PC-9 (cell line): Measurements from ENCODE around the gene SMPDL3B. TPM values are rescaled to one million over a fixed set of nuclear protein-coding genes. Genes with fewer than 3 reads are reported as not detected.

Experiments
- BruUV-seq: library from RNA; stranded (reverse); fragments of 400-500 nt; replicated peaks from 2 replicates; lab custom pipeline; 2021; lab: Mats Ljungman, UMichigan
- CTCF ChIA-PET: fragments of 300-600 bp; sonication (Branson Sonifier 250); formaldehyde crosslinking; loops from one replicate; lab custom pipeline; 2022; ENCODE audit warnings: antibody characterized with exemption; lab: Charles Lee
- POLR2A ChIA-PET: fragments of 300-600 bp; sonication (Branson Sonifier 250); formaldehyde crosslinking; loops from one replicate; lab custom pipeline; 2022; ENCODE audit warnings: antibody characterized with exemption; ENCODE audit not compliant: unreplicated experiment; lab: Charles Lee
- DNase-seq, 2 experiments: peaks; one replicate each; pipeline versions ENCODE4 v3.0.0 to v3.0.0-alpha.2; 2015 to 2022; ENCODE audit warnings: mixed read lengths in 1 of 2
- H2AFZ ChIP-seq: fragments of 200-600 bp; sonication (generic); 2 replicates; pipeline ENCODE4 v1.8.1; 2017; ENCODE audit warnings: antibody characterized with exemption
- H3F3A ChIP-seq: fragments of 200-600 bp; sonication (generic); 2 replicates; pipeline ENCODE4 v1.8.1; 2017; ENCODE audit warnings: antibody characterized with exemption, mild to moderate bottlenecking, low read depth; ENCODE audit not compliant: insufficient read depth
- H3K27ac ChIP-seq: fragments of 200-600 bp; sonication (generic); 2 replicates; pipeline ENCODE4 v1.6.1; 2016; ENCODE audit warnings: mixed run types
- H3K27me3 ChIP-seq: fragments of 200-600 bp; sonication (generic); 2 replicates; pipeline ENCODE4 v1.6.1; 2016; ENCODE audit warnings: low read depth, mixed run types; ENCODE audit not compliant: insufficient read depth
- H3K36me3 ChIP-seq: fragments of 200-600 bp; sonication (generic); 2 replicates; pipeline ENCODE4 v1.6.1; 2016; ENCODE audit warnings: low read depth, mixed run types
- H3K4me1 ChIP-seq: fragments of 200-600 bp; sonication (generic); replicated peaks from 2 replicates; pipeline ENCODE4 v1.6.1; 2016; ENCODE audit warnings: mixed run types; ENCODE audit not compliant: insufficient read depth
- H3K4me2 ChIP-seq: fragments of 200-600 bp; sonication (generic); 2 replicates; pipeline ENCODE4 v1.6.1; 2017; ENCODE audit warnings: mixed run types
- H3K4me3 ChIP-seq: fragments of 200-600 bp; sonication (generic); 2 replicates; pipeline ENCODE4 v1.6.1; 2016; ENCODE audit warnings: mixed run types
- H3K79me2 ChIP-seq: fragments of 200-600 bp; sonication (generic); 2 replicates; pipeline ENCODE4 v1.6.1; 2017; ENCODE audit warnings: low read depth, mixed run types
- H3K9me2 ChIP-seq: fragments of 200-600 bp; sonication (generic); 2 replicates; pipeline ENCODE4 v1.8.1; 2017; ENCODE audit warnings: mild to moderate bottlenecking; ENCODE audit not compliant: insufficient read depth
- H3K9me3 ChIP-seq: fragments of 200-600 bp; sonication (generic); 2 replicates; pipeline ENCODE4 v1.8.1; 2016; ENCODE audit warnings: low read depth; ENCODE audit not compliant: insufficient read depth
- H4K20me1 ChIP-seq: fragments of 200-600 bp; sonication (generic); 2 replicates; pipeline ENCODE4 v1.8.1; 2017; ENCODE audit not compliant: insufficient read depth
- EZH2 ChIP-seq: fragments of 200-600 bp; sonication (generic); IDR thresholded peaks from 2 replicates; pipeline ENCODE4 v1.8.0; 2017; ENCODE audit warnings: antibody characterized with exemption, low read depth
- intact Hi-C: fragments of 100-400 bp; cut with micrococcal nuclease; formaldehyde crosslinking; loops from one replicate; pipeline ENCODE4 v1.10.0; 2022; ENCODE audit not compliant: unreplicated experiment
- total RNA-seq: library from RNA; stranded (reverse); gene quantifications from 2 replicates; pipeline ENCODE4 v1.2.3, GENCODE V29; 2021
- TF ChIP-seq, protein P1 (sequence below): fragments of 200-600 bp; sonication (generic); conservative IDR thresholded peaks from 2 replicates; pipeline ENCODE4 v1.6.1; 2017; ENCODE audit warnings: mixed run types, antibody characterized with exemption, mild to moderate bottlenecking, moderate library complexity

SMPDL3B gene
- total RNA-seq, 1 experiment from 2014 or later: 26.5 TPM

DNA sequence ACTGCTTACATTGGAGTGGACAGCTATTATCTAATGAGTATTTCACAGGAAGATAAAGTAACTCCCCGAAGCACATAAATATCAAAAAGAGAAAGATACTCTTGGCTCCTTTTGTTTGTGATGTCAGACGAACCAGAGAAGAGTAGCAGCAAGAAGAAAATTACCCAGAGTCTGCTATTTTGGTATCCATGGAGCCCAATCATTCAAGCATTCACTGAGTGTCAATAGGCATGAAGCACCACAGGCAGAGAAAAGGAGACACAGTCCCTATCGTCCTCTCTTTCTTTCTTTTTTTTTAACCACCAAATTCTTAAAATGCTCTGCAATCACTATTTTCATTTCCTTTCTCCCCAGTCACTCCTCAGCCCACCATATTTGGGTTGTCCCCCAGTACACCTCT, 40.3 kb upstream of the SMPDL3B start:
- Histone ChIP-seq H3K27ac (no peak overlapping the region), H3K4me1 (no peaks in the 10 kb centered on the region), H2AFZ (no peak overlapping the region), H4K20me1 (no peaks in the 10 kb centered on the region), H3K79me2 (no peaks in the 10 kb centered on the region), H3F3A (no peaks in the 10 kb centered on the region), H3K27me3 (no peaks in the 10 kb centered on the region), H3K4me3 (no peak overlapping the region), H3K9me2 (no peaks in the 10 kb centered on the region), H3K4me2 (no peak overlapping the region), H3K36me3 (no peaks in the 10 kb centered on the region), H3K9me3 (no peaks in the 10 kb centered on the region)
- TF ChIP-seq EZH2: no peak
- TF ChIP-seq, protein P1, sequence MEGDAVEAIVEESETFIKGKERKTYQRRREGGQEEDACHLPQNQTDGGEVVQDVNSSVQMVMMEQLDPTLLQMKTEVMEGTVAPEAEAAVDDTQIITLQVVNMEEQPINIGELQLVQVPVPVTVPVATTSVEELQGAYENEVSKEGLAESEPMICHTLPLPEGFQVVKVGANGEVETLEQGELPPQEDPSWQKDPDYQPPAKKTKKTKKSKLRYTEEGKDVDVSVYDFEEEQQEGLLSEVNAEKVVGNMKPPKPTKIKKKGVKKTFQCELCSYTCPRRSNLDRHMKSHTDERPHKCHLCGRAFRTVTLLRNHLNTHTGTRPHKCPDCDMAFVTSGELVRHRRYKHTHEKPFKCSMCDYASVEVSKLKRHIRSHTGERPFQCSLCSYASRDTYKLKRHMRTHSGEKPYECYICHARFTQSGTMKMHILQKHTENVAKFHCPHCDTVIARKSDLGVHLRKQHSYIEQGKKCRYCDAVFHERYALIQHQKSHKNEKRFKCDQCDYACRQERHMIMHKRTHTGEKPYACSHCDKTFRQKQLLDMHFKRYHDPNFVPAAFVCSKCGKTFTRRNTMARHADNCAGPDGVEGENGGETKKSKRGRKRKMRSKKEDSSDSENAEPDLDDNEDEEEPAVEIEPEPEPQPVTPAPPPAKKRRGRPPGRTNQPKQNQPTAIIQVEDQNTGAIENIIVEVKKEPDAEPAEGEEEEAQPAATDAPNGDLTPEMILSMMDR: no peak
- ChIA-PET CTCF (no interaction called here), POLR2A (no interaction called here)
- BruUV-seq: no TSS peak
- DNase-seq: no peak
- intact Hi-C loops: no loop called here

DNA sequence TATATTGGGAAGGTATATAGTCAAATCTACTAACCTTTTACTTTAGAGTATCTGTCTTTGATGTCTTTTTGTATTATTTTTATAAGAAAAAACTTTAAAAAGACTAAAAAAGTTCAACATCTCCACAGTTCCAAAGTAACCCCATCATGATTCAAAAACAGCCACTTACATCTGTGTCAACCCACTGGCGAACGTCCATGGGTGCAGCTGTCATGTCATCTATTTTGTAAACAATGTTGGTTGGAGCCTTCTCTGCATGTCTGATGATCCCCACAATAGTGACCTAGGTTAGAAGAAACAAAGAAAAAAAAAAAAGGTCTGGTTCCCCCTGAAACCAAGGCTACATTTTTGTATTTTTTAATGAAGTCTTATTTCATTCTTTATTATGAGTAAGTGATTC, 28.0 kb upstream of the SMPDL3B start:
- TF ChIP-seq, protein P1: no peak
- no peak for TF ChIP-seq EZH2
- ChIA-PET CTCF (no interaction called here), POLR2A (no interaction called here)
- DNase-seq: no peak
- Histone ChIP-seq H3F3A (no peaks in the 10 kb centered on the region), H3K9me2 (no peaks in the 10 kb centered on the region), H2AFZ (no peak overlapping the region), H3K27ac (no peak overlapping the region), H4K20me1 (no peaks in the 10 kb centered on the region), H3K4me1 (no peaks in the 10 kb centered on the region), H3K4me3 (no peak overlapping the region), H3K4me2 (no peak overlapping the region), H3K79me2 (no peaks in the 10 kb centered on the region), H3K27me3 (no peaks in the 10 kb centered on the region), H3K36me3 (0 out of 2 replicates have a peak, but pooled peaks cover 4% of the 10 kb centered on the region), H3K9me3 (no peaks in the 10 kb centered on the region)
- no TSS peak for BruUV-seq
- intact Hi-C loops: no loop called here

DNA sequence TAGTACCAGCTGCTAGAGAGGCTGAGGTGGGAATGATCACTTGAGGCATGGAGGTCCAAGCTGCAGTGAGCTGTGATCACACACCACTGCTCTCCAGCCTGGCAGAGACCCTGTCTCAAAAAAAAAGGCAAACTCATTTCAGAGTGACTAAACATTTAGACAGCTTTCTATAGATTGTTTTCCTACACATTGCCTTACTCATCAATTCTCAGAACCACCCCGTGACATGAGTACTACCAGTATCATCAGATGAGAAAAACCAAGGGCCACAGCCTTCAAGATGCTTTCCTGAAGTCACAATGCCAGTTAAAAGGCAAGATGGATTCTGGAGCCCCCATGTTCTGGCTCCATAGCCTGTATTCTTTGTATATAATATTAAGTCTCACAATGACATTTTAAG, 22.4 kb upstream of the SMPDL3B start:
- intact Hi-C loops: no loop called here
- no TSS peak for BruUV-seq
- peaks cover 9% of the 10 kb centered on the region for H3K79me2 ChIP-seq
- ChIA-PET CTCF (interaction anchor here (0.6 kb wide), 1 partner anchor 201 kb away, joined by 6 read pairs; no protein-coding TSS in a partner anchor), POLR2A (no interaction called here)
- H3K27ac ChIP-seq: no peak overlapping the region
- no peaks in the 10 kb centered on the region for H3K4me1 ChIP-seq
- H3K4me3 ChIP-seq: no peak overlapping the region
- peaks cover 5% of the 10 kb centered on the region; the same call in 1 of the 2 replicates for H3F3A ChIP-seq
- no peaks in the 10 kb centered on the region for H3K9me2 ChIP-seq
- H3K27me3 ChIP-seq: no peaks in the 10 kb centered on the region
- H2AFZ ChIP-seq: no peak overlapping the region
- no peak for DNase-seq
- no peaks in the 10 kb centered on the region for H4K20me1 ChIP-seq
- no peak overlapping the region for H3K4me2 ChIP-seq
- H3K9me3 ChIP-seq: no peaks in the 10 kb centered on the region
- TF ChIP-seq EZH2: no peak
- TF ChIP-seq, protein P1: no peak
- H3K36me3 ChIP-seq: no peaks in the 10 kb centered on the region
